Measurements from ENCODE around the gene FGF18. TPM values are rescaled to one million over a fixed set of nuclear protein-coding genes. Genes with fewer than 3 reads are reported as not detected.

FGF18 gene
- total and polyA plus RNA-seq, 2 donors (not counting 3 experiments of a cell fraction or from before 2014, with no cell fraction given) = 0.04 to 0.27 TPM

GRCh38 chr5:171480239-171480638 lies 60.8 kb downstream of the FGF18 start:
- ChIA-PET CTCF (no interaction called here), POLR2A (no interaction called here)
- FAIRE-seq (no peak), DNase-seq (ENCODE audit: low read depth, low spot score) (no peak)
- Histone ChIP-seq H3K79me2 (ENCODE audit: control insufficient read depth, insufficient read depth, low read length) (no peaks in the 10 kb centered on the region), H3K4me2 (ENCODE audit: insufficient read depth, low read length) (no peak overlapping the region), H3K4me3 (replicated peaks in 1 of 3; ENCODE audit: insufficient read depth in 1 of 3, low read depth in 1 of 3, low read length in 3 of 3) (no peak overlapping the region), H3K27me3 (ENCODE audit: control insufficient read depth in 2 of 2, insufficient read depth in 2 of 2, low read length in 2 of 2) (peaks cover 14 to 16% of the 10 kb centered on the region in 2 experiments), H3K9me3 (replicated peaks; ENCODE audit: control insufficient read depth, insufficient read depth, low read length) (no peaks in the 10 kb centered on the region), H3K9ac (replicated peaks; ENCODE audit: extremely low read depth, insufficient read depth, low read length) (no peak overlapping the region), H3K27ac (ENCODE audit: insufficient read depth, low read depth, low read length) (no peak overlapping the region), H4K20me1 (replicated peaks; ENCODE audit: control insufficient read depth, extremely low read depth, insufficient read depth, low read length) (no peaks in the 10 kb centered on the region), H3K36me3 (ENCODE audit: control insufficient read depth in 2 of 2, extremely low read depth in 1 of 2, insufficient read depth in 2 of 2, low read length in 2 of 2) (no peaks in the 10 kb centered on the region), H3K4me1 (ENCODE audit: control insufficient read depth, extremely low read depth, insufficient read depth, low read length) (no peaks in the 10 kb centered on the region), H2AFZ (ENCODE audit: low read depth, low read length) (no peak overlapping the region), H3K9me1 (replicated peaks; ENCODE audit: control insufficient read depth, extremely low read depth, insufficient read depth, low read length) (no peaks in the 10 kb centered on the region)
- intact Hi-C loops (cut with micrococcal nuclease) (loop anchor here (5.0 to 10.0 kb wide), 2 partner anchors 377 to 565 kb away; no protein-coding TSS in a partner anchor), dilution Hi-C loops (cut with MboI; ENCODE audit: extremely low pct_ligation_motif_present, low sequenced_read_pairs) (no loop called here)
- BruUV-seq (replicated peaks) = no TSS peak
- TF ChIP-seq MAX (IDR thresholded peaks at IDR 0.05; ENCODE audit: insufficient read depth, insufficient read length) = no peak
- TF ChIP-seq FOS (IDR thresholded peaks at IDR 0.05; ENCODE audit: borderline replicate concordance, insufficient read depth, low read length) = no peak

- dilution Hi-C loops (cut with MboI; ENCODE audit: extremely low pct_ligation_motif_present, low sequenced_read_pairs) = no loop called here
- Histone ChIP-seq H3K4me3 (replicated peaks in 1 of 3; ENCODE audit: insufficient read depth in 1 of 3, low read depth in 1 of 3, low read length in 3 of 3) (no peak overlapping the region), H4K20me1 (replicated peaks; ENCODE audit: control insufficient read depth, extremely low read depth, insufficient read depth, low read length) (no peaks in the 10 kb centered on the region), H3K27ac (ENCODE audit: insufficient read depth, low read depth, low read length) (no peak overlapping the region), H2AFZ (ENCODE audit: low read depth, low read length) (no peak overlapping the region), H3K4me2 (ENCODE audit: insufficient read depth, low read length) (no peak overlapping the region), H3K9me3 (replicated peaks; ENCODE audit: control insufficient read depth, insufficient read depth, low read length) (no peaks in the 10 kb centered on the region), H3K4me1 (ENCODE audit: control insufficient read depth, extremely low read depth, insufficient read depth, low read length) (no peaks in the 10 kb centered on the region), H3K9ac (replicated peaks; ENCODE audit: extremely low read depth, insufficient read depth, low read length) (no peak overlapping the region), H3K27me3 (ENCODE audit: control insufficient read depth in 2 of 2, insufficient read depth in 2 of 2, low read length in 2 of 2) (peaks cover 13 to 14% of the 10 kb centered on the region in 2 experiments), H3K79me2 (ENCODE audit: control insufficient read depth, insufficient read depth, low read length) (no peaks in the 10 kb centered on the region), H3K36me3 (ENCODE audit: control insufficient read depth in 2 of 2, extremely low read depth in 1 of 2, insufficient read depth in 2 of 2, low read length in 2 of 2) (no peaks in the 10 kb centered on the region), H3K9me1 (replicated peaks; ENCODE audit: control insufficient read depth, extremely low read depth, insufficient read depth, low read length) (no peaks in the 10 kb centered on the region)
- TF ChIP-seq MAX (IDR thresholded peaks at IDR 0.05; ENCODE audit: insufficient read depth, insufficient read length) (no peak), POLR2AphosphoS5 (IDR thresholded peaks at IDR 0.05; ENCODE audit: insufficient read depth, low read depth, low read length) (no peak), JUN (IDR thresholded peaks at IDR 0.05; ENCODE audit: borderline replicate concordance, insufficient read depth, insufficient read length, low read depth) (no peak)
- CTCF ChIA-PET = interaction anchor here (1.4 to 3.7 kb wide), 5 partner anchors 10 to 426 kb away, joined by 5 to 16 read pairs (median 8); partner anchors contain the start of gene FGF18
- BruUV-seq (replicated peaks) = no TSS peak
- no peak for DNase-seq (ENCODE audit: low read depth, low spot score)
- POLR2A ChIA-PET = no interaction called here
- intact Hi-C loops (cut with micrococcal nuclease) = loop anchor here (5.0 to 10.0 kb wide), 2 partner anchors 375 to 563 kb away; no protein-coding TSS in a partner anchor
- no peak for FAIRE-seq
Observed at GRCh38 chr5:171481571-171482433, 62.4 kb downstream of the FGF18 start.

Measured in endothelial cell of umbilical vein (primary cell).